Embryonic facial prominence (tissue), 1 donor: ENCODE measurements around the gene ASIC5.

ENCODE experiments used
- DNase-seq: peaks from one replicate; pipeline ENCODE4 v3.0.0-alpha.2; 2016; ENCODE audit errors: extremely low spot score

The ASIC5 gene

DNA sequence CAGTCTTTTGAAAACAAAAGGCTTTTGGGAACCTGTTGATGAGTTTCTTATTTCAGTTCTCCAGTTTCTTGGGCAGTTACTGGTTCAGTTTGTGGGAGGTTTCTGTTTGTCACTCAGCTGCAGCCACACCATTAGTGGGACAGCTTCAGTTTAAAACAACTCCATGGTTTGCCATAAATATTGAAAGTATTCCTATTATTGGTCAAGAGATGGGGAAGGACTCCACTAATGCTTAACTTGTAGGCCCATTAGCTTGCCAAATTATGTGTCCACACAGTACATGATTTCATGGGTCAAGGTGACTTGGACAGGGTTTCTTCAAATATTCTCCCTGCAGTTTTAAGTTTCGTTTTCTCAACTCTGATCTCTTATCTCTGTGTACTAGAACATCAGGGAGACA, 15.5 kb upstream of the ASIC5 start:
- no peak for DNase-seq

DNA sequence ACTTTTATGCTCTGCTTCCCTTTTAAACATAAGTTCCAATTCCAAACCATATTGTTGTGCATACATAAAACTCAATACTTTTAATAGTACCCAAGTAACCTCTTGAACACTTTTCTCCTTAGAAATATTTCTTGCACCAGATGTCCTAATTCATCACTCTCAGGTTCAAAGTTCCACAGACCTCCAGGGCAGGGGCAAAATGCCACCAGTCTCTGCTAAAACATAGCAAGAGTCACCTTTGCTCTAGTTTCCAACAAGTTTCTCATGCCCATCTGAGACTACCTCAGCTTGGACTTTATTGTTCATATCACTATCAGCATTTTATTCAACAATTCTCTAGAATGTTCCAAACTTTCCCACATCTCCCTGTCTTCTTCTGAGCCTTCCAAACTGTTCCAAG, 13.7 kb upstream of the ASIC5 start:
- DNase-seq = no peak

DNA sequence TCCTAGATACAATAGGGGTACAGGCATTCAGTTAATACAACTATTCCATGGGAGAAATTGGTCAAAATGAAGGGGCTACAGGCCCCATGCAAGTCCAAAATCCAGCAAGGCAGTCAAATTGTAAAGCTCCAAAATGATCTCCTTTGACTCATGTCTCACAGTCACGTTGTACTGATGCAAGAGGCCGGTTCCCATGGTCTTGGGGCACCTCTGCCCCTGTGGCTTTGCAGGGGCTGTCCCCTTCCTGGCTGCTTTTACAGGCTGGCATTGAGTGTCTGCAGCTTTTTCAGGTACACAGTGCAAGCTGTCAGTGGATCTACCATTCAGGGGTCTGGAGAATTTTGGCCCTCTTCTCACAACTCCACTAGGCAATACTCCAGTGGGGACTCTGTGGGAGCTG, 12.5 kb upstream of the ASIC5 start:
- DNase-seq = no peak

DNA sequence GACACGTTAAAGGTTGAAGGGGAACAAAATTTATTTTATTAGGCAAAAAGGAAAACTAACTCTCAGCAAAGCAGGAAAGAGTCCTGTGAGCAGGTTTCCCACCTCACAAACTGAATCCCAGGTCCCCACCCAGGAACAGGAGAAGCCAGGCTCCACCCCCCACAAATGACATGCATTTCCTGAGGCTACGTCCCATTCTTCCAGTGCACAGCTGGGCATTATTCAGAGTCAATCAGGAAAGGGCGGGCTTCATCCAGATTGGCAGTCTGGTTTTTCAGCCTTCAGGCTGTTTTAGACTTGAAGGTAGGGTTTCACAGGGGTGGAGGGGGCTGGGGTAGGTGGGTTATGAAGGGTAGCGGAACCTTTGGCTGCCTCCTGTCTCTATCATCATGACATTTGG, 11.9 kb upstream of the ASIC5 start:
- no peak for DNase-seq

DNA sequence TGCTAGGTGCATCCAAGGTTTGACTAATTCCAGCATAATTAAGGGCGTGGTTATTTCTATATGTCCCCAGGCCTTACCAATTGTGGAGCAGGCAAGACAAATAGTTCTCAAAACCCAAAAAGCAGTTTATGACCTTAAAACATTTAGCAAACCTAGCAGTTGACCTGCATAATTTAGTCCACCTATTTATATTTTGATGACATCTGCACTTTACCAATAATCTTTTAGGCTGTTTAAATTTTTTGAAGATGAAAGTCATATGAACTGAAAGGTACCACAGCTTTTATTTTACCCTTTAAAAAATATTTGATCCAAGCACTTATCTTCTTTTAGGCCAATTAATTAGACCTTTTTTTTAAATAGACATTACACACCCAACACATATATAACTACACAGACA, 9.8 kb upstream of the ASIC5 start:
- no peak for DNase-seq

DNA sequence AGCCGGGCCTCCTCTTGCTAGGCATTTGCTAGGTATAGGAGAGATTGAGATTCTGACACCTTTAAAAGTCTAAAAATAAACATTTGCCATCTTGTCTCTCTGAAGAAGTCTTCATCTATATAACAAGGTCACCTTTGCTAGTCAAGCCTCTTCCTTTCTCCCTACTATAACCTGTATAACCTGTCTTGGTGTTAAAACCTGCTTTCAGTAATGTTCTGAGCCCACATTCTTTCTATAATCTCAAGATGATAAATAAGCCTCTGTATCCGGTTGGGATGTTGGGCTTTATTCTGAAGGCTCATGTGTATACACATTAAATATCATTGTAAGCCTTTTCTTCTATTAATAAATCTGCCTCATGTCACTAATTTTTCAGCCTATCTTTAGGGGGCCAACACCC, 10.2 kb downstream of the ASIC5 start:
- peak; percentile 45 for DNase-seq

DNA sequence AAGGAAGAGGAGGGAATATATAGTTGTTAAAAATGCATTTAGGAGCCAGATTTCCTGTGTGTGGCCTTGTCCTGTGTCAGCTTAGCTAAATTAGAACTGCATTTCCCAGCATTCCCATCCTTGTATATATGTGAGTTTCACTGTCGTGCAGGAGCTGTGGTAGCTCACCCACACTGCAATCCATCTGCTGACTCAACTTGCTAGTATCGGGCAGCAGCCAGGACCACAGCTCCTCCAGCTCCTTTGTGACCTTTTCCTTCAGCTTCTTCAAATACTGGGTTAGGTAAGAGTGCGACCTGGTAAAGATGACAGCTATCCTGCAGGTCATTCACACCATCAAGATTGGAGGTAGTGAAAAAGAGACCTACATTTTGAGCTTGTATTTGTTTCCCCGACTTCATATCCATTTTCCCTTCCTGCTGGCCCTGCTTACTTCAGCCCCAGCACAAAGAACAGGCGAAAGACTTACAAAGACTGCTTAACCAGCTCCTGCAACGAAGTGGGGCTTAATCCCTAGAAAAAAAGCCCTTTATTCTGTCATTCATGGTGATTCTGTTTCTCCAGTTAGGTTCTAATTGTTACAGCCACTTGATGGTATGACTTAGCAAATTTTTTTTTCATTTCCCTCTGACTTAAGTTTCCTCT, 11.4 kb downstream of the ASIC5 start:
- no peak for DNase-seq

DNA sequence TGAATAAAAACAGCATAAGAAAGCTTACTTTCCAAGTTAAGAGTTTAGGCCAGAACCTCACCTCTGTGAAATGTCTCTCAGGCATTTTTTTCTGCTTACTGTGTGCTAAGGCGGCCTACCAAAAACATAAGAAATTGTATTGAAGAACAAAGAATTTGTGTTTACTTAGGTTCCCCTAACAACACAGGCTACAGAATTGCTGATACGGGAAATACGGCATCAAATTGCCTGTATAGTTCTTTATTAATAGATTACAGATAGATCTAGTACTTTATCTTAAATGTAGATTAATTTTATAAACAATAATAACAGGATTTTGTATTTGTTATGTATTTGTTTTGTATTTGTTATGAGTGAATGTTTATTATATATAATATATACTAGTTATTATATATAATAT, 12.9 kb downstream of the ASIC5 start:
- DNase-seq = no peak

DNA sequence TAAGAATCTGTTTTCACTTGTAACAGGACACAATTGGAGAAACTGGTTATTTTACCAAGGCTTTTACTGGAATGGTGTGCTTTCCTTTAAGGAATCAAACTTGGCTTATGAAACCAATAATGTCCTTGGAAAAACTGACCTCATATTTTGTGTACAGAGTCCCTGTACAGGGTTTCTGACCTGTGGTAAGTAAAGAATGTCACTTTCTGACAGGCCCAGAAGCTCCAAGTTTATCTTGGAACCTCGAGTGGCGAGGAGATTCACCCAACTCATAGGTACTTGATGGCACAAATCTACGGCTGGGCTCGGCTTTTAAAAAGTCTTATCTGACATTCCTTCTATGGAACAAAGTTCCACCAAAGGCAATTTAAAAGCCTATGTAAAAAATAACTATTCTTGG, 17.0 kb downstream of the ASIC5 start:
- DNase-seq = no peak

DNA sequence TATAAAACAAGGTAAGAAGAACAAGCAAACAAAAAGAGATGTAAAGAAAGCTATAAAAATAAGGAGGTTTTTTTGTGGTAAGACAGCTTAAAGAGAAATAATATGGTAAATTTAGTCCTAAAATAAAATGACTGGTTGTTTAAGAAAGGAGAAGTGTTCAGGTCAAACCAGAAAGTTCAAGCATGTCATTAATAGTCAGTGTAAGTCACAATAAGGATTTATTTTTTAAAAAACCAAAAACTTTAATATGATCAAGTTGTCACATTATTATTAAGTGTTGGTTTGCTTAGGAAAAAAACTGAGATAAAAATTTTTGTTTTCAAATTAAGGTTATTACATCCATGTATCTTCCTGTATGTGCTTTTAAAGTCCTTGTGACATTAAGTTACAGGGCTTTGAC, 19.1 kb downstream of the ASIC5 start:
- DNase-seq = no peak

DNA sequence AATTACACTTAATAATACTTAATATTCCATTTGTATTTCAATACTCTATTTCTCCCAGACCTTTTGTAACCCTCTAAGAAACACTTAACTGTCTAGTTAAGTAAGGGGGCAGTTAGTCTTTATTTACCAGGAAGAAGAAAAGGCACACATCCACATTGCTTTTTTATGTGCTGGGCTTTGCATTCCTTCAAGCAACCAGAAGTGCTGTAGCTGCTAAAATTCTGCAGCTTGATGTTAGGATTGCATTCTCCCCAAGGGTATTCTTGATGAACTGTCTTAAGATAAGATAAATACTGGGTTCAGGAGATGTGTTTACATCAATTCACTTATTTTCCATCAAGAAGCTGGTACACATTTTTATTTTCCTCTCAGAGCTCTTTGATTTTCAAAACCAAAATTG, 24.0 kb downstream of the ASIC5 start:
- DNase-seq = no peak

DNA sequence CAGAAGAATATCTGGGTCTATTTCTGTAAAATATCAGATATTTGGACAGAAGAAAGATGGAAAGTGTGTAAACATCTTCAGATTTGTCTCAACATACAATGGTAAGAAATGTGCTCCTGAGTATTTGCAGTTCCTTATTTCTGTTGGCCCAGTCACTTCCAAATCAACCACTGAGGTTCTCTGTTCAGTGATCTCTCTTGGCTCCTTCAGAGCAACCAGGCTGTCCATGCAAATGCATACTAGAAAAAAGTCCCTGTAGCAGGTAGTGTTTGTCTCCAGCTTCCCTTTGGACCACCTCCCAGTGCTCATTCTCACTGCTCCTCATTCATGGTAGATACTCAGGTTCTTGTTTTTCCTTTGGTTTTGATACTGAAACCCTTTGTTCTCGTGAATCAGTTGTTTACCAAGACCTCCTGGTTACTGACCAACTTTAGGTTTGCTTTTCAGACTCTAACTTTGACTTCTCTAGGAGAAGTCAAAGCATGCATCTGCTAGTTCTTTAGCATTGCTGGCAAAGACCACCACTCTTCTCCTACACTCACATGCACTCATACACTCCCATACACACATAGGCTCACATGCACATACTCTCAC, 28.8 kb downstream of the ASIC5 start:
- DNase-seq = no peak

DNA sequence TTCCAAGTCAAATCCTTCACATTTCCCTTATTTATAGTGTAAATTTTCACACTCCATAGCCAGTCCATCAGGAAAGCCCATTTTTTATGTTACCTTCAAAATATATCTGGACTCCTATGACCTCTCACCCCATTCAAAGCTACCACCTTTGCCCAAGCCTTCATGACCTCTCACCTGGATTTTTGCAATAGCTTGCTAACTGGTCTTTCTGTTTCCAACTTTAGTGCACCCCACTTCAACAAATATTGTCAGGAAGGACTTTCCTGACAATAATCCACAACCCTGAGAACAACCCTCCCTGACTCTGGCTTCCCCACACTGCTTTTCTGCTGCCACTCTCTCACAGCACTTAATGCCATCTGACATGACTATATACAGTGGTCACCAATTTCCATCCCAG, 33.4 kb downstream of the ASIC5 start:
- no peak for DNase-seq

DNA sequence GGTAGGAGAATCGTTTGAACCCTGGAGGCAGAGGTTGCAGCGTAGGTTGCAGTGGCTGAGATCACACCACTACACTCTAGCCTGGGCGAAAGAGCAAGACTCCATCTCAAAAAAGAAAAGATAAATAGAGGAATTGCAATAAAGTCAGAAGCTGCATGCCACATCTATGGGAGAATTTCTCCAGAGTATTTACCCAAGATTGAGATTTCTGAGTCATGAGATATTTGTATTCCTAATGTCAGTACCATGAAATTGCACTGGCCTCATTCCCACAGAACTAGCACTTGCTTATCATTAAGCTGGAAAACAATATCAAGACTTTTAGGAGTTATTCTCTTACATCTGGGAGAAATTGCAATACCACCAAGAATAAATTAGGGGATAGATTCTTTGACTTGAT, 37.4 kb downstream of the ASIC5 start:
- no peak for DNase-seq

DNA sequence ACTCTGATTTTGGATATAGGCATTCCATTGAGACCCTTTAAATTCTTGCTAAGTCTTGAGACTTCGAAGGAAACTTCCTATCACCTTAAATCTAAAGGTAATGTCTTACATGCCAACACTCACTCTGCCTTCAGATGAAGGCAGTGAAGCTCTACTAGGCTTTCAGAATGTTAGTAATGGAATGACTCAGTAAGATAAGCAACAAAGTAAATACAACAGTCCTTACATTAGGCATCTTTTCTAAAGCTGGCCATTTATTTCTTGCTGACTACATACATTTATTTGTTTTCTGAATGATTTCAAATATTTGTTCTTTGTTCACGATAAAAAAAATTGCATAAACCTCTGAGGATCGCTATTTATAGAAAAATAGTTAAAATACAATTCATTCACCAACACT, 43.5 kb downstream of the ASIC5 start:
- no peak for DNase-seq

DNA sequence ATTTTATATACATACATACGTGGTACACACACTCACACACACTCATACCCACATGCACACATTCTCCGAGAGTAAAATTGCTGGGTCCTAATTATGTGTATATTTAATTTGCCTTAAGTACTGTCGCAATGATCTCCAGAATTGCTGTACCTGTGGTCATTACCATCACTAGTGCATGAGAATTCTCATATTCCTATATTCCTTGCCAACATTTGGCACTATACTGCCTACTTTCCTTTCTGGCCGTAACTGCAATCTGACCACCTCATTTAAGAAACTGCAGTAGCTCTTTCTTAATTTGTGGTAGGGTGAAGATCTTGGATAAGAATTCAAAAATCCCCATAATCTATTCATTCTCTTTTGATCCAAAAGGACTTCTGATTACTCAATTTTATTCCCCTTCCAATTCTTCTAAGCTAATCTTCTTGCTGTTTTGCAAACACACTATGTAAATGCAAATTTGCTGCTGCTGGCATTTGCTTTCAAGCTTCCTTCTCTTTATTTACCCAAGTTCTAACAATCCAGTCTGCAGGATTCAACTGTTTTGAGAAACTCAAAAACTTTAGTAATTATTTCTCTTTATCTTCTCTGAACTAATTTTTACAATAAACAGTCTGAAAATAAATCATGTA, 45.1 kb downstream of the ASIC5 start:
- DNase-seq = no peak

DNA sequence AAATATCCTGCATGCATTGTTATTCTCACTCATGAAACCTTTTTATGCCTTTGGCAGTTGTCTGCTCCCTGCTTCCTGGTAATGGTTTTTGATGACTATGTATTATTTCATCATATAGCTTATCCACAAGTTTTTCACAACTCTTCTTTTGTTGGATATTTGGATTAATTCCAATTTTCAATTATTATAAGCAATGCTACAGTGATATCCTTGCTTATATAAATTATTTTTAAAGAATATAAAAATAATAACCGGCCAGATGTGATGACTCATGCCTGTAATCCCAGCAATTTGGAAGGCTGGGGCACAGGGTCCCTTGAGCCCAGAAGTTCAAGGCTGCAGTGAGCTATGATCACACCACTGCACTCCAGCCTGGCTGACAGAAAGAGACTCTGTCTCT, 47.0 kb downstream of the ASIC5 start:
- no peak for DNase-seq

DNA sequence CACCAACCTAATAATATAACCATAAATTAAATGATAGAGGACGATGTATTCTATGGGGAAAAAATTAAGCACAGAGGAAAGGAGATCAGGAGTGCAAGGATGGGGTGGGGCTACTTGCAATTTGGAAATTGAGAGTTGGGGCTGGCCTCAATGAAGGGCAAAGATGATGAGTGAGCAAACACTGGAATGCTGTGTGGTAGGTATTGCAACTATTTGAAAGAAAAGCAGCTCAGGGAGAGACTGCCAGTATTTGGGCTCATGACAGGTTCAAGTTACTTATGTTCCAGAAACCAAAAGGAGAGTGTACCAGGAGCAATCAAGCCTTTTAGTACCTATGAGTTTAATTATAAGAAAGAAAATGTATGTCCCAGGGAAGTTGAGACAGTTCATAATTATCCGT, 47.4 kb downstream of the ASIC5 start:
- no peak for DNase-seq

DNA sequence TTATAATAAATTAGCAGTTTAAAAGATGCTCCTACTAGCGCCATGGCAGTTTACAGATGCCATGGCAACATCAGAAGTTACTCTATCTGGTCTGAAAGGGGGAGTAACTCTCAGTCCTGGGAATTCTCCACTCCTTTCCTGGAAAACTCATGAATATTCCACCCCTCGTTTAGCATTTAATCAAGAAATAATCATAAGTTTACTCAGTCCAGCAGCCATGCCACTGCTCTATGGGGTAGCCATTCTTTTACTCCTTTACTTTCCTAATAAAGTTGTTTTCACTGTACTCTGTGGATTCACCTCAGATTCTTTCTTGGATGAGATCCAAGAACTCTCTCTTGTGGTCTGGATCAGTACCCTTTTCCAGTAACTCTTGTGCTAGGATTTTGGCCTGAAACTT, 55.0 kb downstream of the ASIC5 start:
- DNase-seq = no peak

DNA sequence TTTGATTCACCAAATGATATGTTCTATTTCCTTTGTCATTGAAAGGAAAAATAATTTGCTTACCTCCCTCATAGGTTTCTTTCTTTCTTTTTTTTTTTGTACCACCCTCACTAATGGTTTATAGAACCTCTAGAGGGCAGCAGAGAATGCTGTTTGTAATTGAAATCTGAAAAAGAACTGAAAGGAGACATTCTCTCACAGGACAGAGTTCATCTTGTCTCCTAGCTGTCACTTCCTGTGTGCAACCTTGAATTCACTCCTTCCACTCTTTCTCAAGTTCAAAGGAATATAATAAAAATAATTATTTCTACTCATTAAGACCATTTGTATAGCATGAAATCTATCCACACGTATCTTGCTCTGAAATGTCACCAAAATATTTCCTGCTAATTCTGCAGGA, 56.2 kb downstream of the ASIC5 start:
- peak; percentile 48 for DNase-seq

DNA sequence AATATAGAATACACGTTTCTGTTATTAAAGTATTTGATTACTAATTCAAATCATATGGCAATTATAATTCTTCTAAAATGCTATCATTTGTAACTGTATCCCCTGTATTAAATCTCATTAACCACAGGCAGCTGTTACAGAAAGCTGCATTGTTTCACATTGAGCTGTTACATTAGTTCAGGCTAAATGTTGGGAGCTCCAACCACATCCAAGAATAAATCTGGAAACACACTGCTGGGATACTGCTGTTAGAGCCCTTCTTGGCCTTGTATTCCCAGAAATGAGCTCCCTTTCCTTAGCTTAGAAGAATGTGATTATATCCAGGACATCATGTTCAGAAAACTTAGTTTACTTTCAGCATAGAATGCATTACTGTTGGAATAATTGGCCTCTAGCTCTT, 59.1 kb downstream of the ASIC5 start:
- DNase-seq = peak; percentile 16

DNA sequence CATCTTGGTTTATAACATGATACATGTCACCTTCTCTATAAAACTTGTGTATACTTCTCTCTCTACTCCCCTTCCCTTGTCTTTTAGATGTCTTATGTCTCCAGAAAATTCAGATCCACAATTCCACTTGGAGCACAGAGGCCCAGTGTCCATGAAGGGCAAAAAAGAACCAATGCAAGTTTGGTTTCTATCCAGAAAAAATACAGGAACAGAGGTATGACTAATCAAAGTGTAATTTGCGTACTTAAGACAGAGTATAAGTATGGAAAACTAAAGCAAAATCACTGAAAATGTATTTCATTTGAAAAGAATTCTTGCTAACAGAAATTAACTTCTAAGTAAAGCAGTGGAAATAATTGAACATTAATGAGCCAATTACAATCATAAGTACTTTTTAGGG, 61.1 kb downstream of the ASIC5 start:
- no peak for DNase-seq

DNA sequence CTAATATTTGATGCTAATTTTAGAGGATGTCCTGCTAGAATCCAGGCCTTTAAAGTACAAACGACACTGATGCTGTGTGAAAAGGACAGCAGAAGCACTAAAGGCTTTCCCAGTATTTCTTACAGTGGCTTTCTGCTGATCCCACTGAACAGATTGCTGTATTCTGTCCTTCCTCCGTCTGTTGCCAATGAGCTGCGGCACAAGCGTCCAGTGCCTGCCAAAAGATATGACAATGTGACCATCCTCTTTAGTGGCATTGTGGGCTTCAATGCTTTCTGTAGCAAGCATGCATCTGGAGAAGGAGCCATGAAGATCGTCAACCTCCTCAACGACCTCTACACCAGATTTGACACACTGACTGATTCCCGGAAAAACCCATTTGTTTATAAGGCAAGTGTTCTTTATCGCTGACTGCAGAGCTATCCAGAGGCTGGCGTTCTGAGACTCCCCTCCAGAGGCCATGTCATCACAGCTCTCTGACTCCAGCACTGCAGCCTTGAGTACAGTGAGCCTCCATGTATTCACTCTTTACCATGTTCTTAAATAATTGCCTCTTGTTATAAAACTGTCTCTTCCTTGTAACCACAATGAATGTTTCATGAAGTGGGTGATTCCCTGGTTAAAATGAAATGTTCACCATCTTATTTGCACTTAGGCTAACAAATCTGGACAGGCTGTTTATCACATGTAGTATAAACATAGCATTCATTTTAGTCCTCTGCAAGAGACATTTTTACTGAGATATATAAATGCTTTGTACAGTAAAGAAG, 63.7 kb downstream of the ASIC5 start:
- DNase-seq = no peak
